HG03280 (cell line): ENCODE data around the gene RIMBP2.

Source experiments
- ATAC-seq: cut with Tn5 transposase; IDR thresholded peaks from one replicate; pipeline ENCODE4 v1.9.1; 2021; ENCODE audit warnings: mild to moderate bottlenecking, moderate library complexity; ENCODE audit not compliant: unreplicated experiment

The RIMBP2 gene

DNA sequence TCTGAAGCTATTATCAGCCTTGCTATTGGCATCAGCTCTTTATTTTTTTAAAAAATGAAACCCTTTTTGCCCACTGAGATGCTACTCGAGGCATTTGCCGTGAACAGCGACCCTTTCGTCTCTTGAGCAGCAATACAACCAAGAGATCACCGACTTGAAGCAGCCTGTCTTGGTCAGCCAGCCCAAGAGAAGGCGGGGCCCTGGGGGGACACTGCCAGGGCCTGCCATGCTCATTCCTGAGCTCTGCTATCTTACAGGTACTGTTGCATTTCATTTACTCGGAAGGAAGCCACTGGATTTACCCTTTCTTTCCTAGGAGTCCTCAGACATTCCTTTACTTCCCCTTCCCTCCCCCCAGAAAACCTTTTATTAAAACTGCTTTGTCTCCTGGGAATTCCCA lies 361.7 kb downstream of the RIMBP2 start:
- ATAC-seq: no peak

DNA sequence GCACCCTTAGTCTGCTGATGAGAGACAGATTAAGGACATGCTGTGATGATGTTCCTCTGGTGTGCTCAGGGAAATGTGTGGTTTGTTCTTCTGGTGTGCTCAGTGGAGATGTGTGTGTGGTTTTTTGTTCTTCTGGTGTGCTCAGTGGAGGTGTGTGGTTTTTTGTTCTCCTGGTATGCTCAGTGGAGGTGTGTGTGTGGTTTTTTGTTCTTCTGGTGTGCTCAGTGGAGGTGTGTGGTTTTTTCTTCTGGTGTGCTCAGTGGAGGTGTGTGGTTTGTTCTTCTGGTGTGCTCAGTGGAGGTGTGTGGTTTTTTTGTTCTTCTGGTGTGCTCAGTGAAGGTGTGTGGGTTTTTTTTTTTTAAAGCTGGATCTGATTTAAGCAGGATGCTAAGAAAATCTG lies 363.0 kb downstream of the RIMBP2 start:
- ATAC-seq: no peak

DNA sequence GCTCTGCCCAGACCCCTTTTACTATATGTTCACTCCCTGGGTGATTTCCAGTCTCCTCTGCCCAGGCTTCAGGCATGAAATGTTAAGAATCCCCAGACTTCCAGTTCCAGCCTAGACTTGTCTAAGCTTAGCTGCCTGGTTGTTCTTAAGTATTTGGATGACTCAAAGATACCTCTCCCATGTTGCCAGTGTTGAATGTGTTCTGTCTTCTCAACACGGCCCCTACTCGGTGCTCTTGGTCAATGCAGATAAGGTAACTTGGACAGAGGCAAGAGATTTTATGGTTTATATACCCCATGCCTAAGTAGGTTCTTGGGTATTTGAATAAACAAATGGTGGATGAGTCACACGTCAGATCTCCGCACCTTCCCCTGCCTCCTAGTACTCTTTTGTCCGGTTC lies 364.8 kb downstream of the RIMBP2 start:
- no peak for ATAC-seq

DNA sequence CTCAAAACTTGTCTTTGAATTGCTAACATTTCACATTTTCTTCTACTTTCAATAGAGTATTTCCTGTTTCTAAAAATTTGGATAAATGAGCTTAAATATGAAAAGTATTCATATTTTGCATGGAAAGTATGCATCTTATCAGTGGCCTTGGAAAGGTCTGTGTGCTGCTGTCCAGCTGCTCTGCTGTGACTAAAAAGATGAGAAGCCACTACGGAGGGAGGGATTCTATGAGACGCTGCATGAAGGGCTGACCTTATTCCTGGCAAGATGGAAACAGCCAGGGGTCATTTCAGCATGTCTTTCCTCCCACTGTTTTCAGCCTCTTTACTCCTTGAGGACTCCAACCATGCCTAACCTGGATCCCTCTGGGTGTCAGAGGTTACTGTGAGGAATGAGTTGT lies 365.4 kb downstream of the RIMBP2 start:
- ATAC-seq: no peak

DNA sequence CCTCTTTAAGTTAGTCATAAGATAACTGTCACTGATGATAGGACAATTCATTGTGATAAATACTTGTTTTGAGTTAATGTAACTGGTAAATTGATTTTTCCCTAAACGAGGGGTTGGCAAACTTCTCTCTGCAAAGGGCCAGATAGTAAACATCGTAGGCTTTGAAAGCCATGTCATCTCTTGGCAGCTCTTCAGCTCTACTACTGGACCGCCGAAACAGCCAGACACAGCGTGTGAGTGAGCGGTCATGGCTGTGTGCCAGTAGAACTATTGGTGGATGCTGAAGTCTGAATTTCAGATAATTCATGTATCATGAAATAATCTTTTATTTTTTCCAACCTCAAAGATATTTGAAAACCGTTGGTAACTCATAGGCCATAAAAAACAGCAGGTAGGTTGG lies 368.5 kb downstream of the RIMBP2 start:
- no peak for ATAC-seq
